ENCODE measurements around the gene MLEC.

MLEC gene

GRCh38 chr12:120735181-120735580 is 48.2 kb downstream of the MLEC start:
- TF ChIP-seq CTCF (IDR thresholded peaks at IDR 0.05; ENCODE audit: low read depth, low read length), result no peak
- no peak for DNase-seq (ENCODE audit: extremely low read depth, low read depth)

- TF ChIP-seq CTCF (IDR thresholded peaks at IDR 0.05; ENCODE audit: low read depth, low read length), result no peak
- no peak for DNase-seq (ENCODE audit: extremely low read depth, low read depth)
These were observed 49.7 kb downstream of the MLEC start for GRCh38 chr12:120736404-120737331.

- no peak; the same call in 1 of the 2 replicates for TF ChIP-seq CTCF (IDR thresholded peaks at IDR 0.05; ENCODE audit: low read depth, low read length)
- DNase-seq (ENCODE audit: extremely low read depth, low read depth), result no peak
These were observed 50.8 kb downstream of the MLEC start for GRCh38 chr12:120737557-120738251.

- no peak for DNase-seq (ENCODE audit: extremely low read depth, low read depth)
- no peak for TF ChIP-seq CTCF (IDR thresholded peaks at IDR 0.05; ENCODE audit: low read depth, low read length)
These were observed 51.5 kb downstream of the MLEC start for GRCh38 chr12:120738252-120739030.

- TF ChIP-seq CTCF (IDR thresholded peaks at IDR 0.05; ENCODE audit: low read depth, low read length), result no peak
These were observed 52.2 kb downstream of the MLEC start for GRCh38 chr12:120739031-120739762.

GRCh38 chr12:120739821-120740613 is 53.1 kb downstream of the MLEC start:
- DNase-seq (ENCODE audit: extremely low read depth, low read depth), result no peak
- no peak for TF ChIP-seq CTCF (IDR thresholded peaks at IDR 0.05; ENCODE audit: low read depth, low read length)

More at GRCh38 chr12:120739031-120739762, 52.2 kb downstream of the MLEC start:
- no peak for DNase-seq (ENCODE audit: extremely low read depth, low read depth)

Data from AG09319 (cell line).